SK-N-SH (cell line): ENCODE results near the gene PLPPR2. TPM values are rescaled to one million over a fixed set of nuclear protein-coding genes. Genes with fewer than 3 reads are reported as not detected.

ENCODE experiments used
- CTCF ChIA-PET: fragments of 300-600, 350-600 bp; formaldehyde crosslinking; extraction: SDS; loops from one replicate; lab custom pipeline; 2021; lab: Yijun Ruan, JAX
- POLR2A ChIA-PET: fragments of 350-600 bp; sonication (Branson Sonifier 250); formaldehyde crosslinking; extraction: SDS; loops from one replicate; lab custom pipeline; 2020; ENCODE audit warnings: antibody characterized with exemption, inconsistent platforms; lab: Yijun Ruan, JAX
- DNase-seq: peaks from one replicate; pipeline ENCODE4 v3.0.0; 2012
- H2AFZ ChIP-seq: fragments of 200-600 bp; sonication (generic); 2 replicates; pipeline ENCODE4 v1.8.1; 2016; ENCODE audit warnings: antibody characterized with exemption, mild to moderate bottlenecking, low read depth
- H3F3A ChIP-seq: fragments of 200-600 bp; sonication (generic); replicated peaks from 2 replicates; pipeline ENCODE3; 2016; ENCODE audit warnings: antibody characterized with exemption, mild to moderate bottlenecking; ENCODE audit not compliant: insufficient read depth
- H3K27ac ChIP-seq, 2 experiments: fragments of 200-500 bp in 1 of 2; fragments of 200-600 bp in 1 of 2; sonication (Bioruptor generic) in 1 of 2; sonication (generic), shearing (Covaris generic) in 1 of 2; 2 replicates each; pipeline versions ENCODE4 v1.5.1 to v1.6.1; 2014 to 2016; ENCODE audit warnings: low read depth in 2 of 2, inconsistent platforms in 1 of 2, low read length in 1 of 2, mild to moderate bottlenecking in 1 of 2, mixed read lengths in 1 of 2
- H3K27me3 ChIP-seq: fragments of 200-600 bp; sonication (generic), shearing (Covaris generic); 2 replicates; pipeline ENCODE4 v1.6.1; 2016; ENCODE audit warnings: mixed run types; ENCODE audit not compliant: insufficient read depth
- H3K36me3 ChIP-seq, 2 experiments: fragments of 200-500 bp in 1 of 2; fragments of 200-600 bp in 1 of 2; sonication (Bioruptor generic) in 1 of 2; sonication (generic) in 1 of 2; replicated peaks in 1 of 2; 2 replicates each; pipeline versions ENCODE3 to v1.5.1; 2014 to 2016; ENCODE audit warnings: low read length in 1 of 2, mild to moderate bottlenecking in 1 of 2; ENCODE audit not compliant: insufficient read depth in 2 of 2, control insufficient read depth in 1 of 2
- H3K4me1 ChIP-seq, 2 experiments: fragments of 200-500 bp in 1 of 2; fragments of 200-600 bp in 1 of 2; sonication (Bioruptor generic) in 1 of 2; sonication (generic), shearing (Covaris generic) in 1 of 2; 2 replicates each; pipeline versions ENCODE4 v1.5.1 to v1.6.1; 2014 to 2016; ENCODE audit warnings: low read depth in 1 of 2, low read length in 1 of 2, mixed run types in 1 of 2; ENCODE audit not compliant: insufficient read depth in 2 of 2, control insufficient read depth in 1 of 2
- H3K4me2 ChIP-seq: fragments of 200-600 bp; sonication (generic), shearing (Covaris generic); 2 replicates; pipeline ENCODE4 v1.6.1; 2017; ENCODE audit warnings: mixed run types
- H3K4me3 ChIP-seq, 2 experiments: fragments of 200-500 bp in 1 of 2; fragments of 200-600 bp in 1 of 2; sonication (Bioruptor generic) in 1 of 2; sonication (generic), shearing (Covaris generic) in 1 of 2; 2 replicates each; pipeline versions ENCODE4 v1.5.1 to v1.8.1; 2014 to 2016; ENCODE audit warnings: low read depth in 2 of 2, inconsistent platforms in 1 of 2, low read length in 1 of 2, mild to moderate bottlenecking in 1 of 2, mixed read lengths in 1 of 2, moderate library complexity in 1 of 2
- H3K79me2 ChIP-seq: fragments of 200-600 bp; sonication (generic); 2 replicates; pipeline ENCODE4 v1.8.1; 2017; ENCODE audit warnings: mild to moderate bottlenecking; ENCODE audit not compliant: insufficient read depth
- H3K9ac ChIP-seq: fragments of 200-600 bp; sonication (generic); 2 replicates; pipeline ENCODE4 v1.6.1; 2017; ENCODE audit warnings: mixed run types
- H3K9me2 ChIP-seq: fragments of 200-600 bp; sonication (generic); 2 replicates; pipeline ENCODE4 v1.6.1; 2017; ENCODE audit warnings: mixed run types
- H3K9me3 ChIP-seq: fragments of 200-600 bp; sonication (generic); 2 replicates; pipeline ENCODE4 v1.6.1; 2017; ENCODE audit warnings: mixed run types, mild to moderate bottlenecking, moderate library complexity
- H4K20me1 ChIP-seq: fragments of 200-600 bp; sonication (generic); 2 replicates; pipeline ENCODE4 v1.6.1; 2017; ENCODE audit warnings: mild to moderate bottlenecking, mixed run types; ENCODE audit not compliant: insufficient read depth
- ELF1 ChIP-seq: IDR thresholded peaks from 2 replicates; pipeline ENCODE4 v1.4.0; 2012
- EP300 ChIP-seq, 2 experiments: IDR thresholded peaks; 2 replicates each; pipeline versions ENCODE4 v1.4.0 to v1.6.1; 2012; ENCODE audit warnings: borderline replicate concordance in 1 of 2, low read depth in 1 of 2, low read length in 1 of 2
- EZH2phosphoT487 ChIP-seq: fragments of 200-600 bp; sonication (generic); IDR thresholded peaks from 2 replicates; pipeline ENCODE4 v1.6.1; 2017; ENCODE audit warnings: low read depth, mixed run types, mild to moderate bottlenecking, antibody characterized with exemption, moderate library complexity, borderline replicate concordance
- FOXJ3 ChIP-seq: sonication (generic); formaldehyde crosslinking; IDR thresholded peaks from 2 replicates; pipeline ENCODE4 v1.5.1; 2020; ENCODE audit warnings: mild to moderate bottlenecking, missing genetic modification reagents
- GABPA ChIP-seq: IDR thresholded peaks from 2 replicates; pipeline ENCODE4 v1.4.0; 2012; ENCODE audit warnings: low read depth, mild to moderate bottlenecking
- JUND ChIP-seq: IDR thresholded peaks from 2 replicates; pipeline ENCODE4 v1.4.0; 2012
- NRF1 ChIP-seq: IDR thresholded peaks from 2 replicates; pipeline ENCODE4 v1.6.1; 2012; ENCODE audit warnings: low read depth, mild to moderate bottlenecking, low read length
- PBX3 ChIP-seq: IDR thresholded peaks from 2 replicates; pipeline ENCODE4; 2012
- POLR2AphosphoS5 ChIP-seq: IDR thresholded peaks from 2 replicates; pipeline ENCODE4 v1.6.1; 2012; ENCODE audit warnings: low read depth, low read length
- RAD21 ChIP-seq: IDR thresholded peaks from 2 replicates; pipeline ENCODE4 v1.6.1; 2012; ENCODE audit warnings: mild to moderate bottlenecking, low read length
- RCOR1 ChIP-seq: fragments of 150-350 bp; IDR thresholded peaks from 2 replicates; pipeline ENCODE4 v1.6.1; 2017; ENCODE audit warnings: antibody characterized with exemption, low read length
- RFX5 ChIP-seq: IDR thresholded peaks from 2 replicates; pipeline ENCODE4 v1.6.1; 2012; ENCODE audit warnings: mild to moderate bottlenecking, improper control_type of control experiment, low read length
- SMC3 ChIP-seq: IDR thresholded peaks from 2 replicates; pipeline ENCODE4 v1.6.1; 2012; ENCODE audit warnings: low read depth, low read length, improper control_type of control experiment
- USF1 ChIP-seq: IDR thresholded peaks from 2 replicates; pipeline ENCODE4 v1.4.0; 2012; ENCODE audit warnings: low read depth, borderline replicate concordance
- WGBS: methylation state at CpG from one replicate; pipeline ENCODE4 v1.1.6; 2017; ENCODE audit warnings: low lambda C conversion rate; 5-methylcytosine and 5-hydroxymethylcytosine counted together
- polyA plus RNA-seq, 3 experiments: library from polyadenylated mRNA; depleted of rRNA; stranded (reverse); fragments of >200 nt; gene quantifications; 2 replicates each; pipeline ENCODE4 v1.2.3, GENCODE V29; 2012
- TF ChIP-seq, protein P1 (sequence below): IDR thresholded peaks from 2 replicates; pipeline ENCODE4 v1.4.0; 2012; ENCODE audit warnings: low read depth
- TF ChIP-seq, protein P2 (sequence below): fragments of 150-350 bp; IDR thresholded peaks from 2 replicates; pipeline ENCODE4 v1.6.1; 2016; ENCODE audit warnings: mild to moderate bottlenecking, low read depth, low read length

The PLPPR2 gene
- polyA plus RNA-seq, 1 of the 3 experiments (the other 2 are of a cell fraction) = 26.2 TPM

DNA sequence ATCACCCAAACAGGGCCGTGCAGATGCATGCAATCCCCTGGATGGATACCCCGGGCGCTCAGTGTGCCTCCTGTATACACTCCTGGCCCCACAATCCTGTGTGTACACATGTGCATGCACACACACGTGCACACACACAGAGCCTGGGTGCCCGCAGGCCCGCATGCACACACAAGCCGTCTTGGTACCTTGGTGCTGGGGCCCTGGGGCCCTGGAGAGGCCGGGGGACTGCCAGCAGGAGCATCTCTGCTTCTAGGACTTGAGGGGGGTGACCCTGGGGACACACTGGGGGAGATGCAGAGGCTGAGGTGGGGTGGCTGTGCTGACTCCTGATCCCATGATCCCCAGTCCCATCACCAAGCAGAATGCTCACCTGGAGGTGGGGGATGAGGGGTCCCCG lies 44.4 kb downstream of the PLPPR2 start:
- DNase-seq = no peak
- no peak overlapping the region for H3K4me3 ChIP-seq
- no peaks in the 10 kb centered on the region for H4K20me1 ChIP-seq
- TF ChIP-seq JUND (no peak), NRF1 (no peak), EP300 (IDR thresholded peaks at IDR 0.05; ENCODE audit: borderline replicate concordance in 1 of 2, low read depth in 1 of 2, low read length in 1 of 2) (no peak), GABPA (no peak), RAD21 (no peak), SMC3 (no peak), RFX5 (no peak), ELF1 (no peak), RCOR1 (no peak), POLR2AphosphoS5 (no peak), EZH2phosphoT487 (no peak), USF1 (no peak)
- TF ChIP-seq, protein P1, sequence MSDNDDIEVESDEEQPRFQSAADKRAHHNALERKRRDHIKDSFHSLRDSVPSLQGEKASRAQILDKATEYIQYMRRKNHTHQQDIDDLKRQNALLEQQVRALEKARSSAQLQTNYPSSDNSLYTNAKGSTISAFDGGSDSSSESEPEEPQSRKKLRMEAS = no peak
- TF ChIP-seq, protein P2, sequence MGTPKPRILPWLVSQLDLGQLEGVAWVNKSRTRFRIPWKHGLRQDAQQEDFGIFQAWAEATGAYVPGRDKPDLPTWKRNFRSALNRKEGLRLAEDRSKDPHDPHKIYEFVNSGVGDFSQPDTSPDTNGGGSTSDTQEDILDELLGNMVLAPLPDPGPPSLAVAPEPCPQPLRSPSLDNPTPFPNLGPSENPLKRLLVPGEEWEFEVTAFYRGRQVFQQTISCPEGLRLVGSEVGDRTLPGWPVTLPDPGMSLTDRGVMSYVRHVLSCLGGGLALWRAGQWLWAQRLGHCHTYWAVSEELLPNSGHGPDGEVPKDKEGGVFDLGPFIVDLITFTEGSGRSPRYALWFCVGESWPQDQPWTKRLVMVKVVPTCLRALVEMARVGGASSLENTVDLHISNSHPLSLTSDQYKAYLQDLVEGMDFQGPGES = no peak
- no peaks in the 10 kb centered on the region for H3K9me2 ChIP-seq
- WGBS = 83% methylated on average over 2 of the region's 9 CpGs
- no peak overlapping the region for H3K9ac ChIP-seq
- no peak overlapping the region for H3K27ac ChIP-seq
- H3K4me1 ChIP-seq = no peaks in the 10 kb centered on the region
- H3K36me3 ChIP-seq = no peaks in the 10 kb centered on the region
- no peak overlapping the region for H2AFZ ChIP-seq
- H3K4me2 ChIP-seq = no peak overlapping the region
- H3K9me3 ChIP-seq = no peaks in the 10 kb centered on the region
- H3K27me3 ChIP-seq = no peaks in the 10 kb centered on the region
- ChIA-PET POLR2A (no interaction called here), CTCF (interaction anchor here (0.6 to 1.5 kb wide), 3 partner anchors 17 to 58 kb away, joined by 3 to 5 read pairs (median 3); partner anchors contain the start of gene RGL3)
- H3F3A ChIP-seq = no peaks in the 10 kb centered on the region
- H3K79me2 ChIP-seq = no peaks in the 10 kb centered on the region

DNA sequence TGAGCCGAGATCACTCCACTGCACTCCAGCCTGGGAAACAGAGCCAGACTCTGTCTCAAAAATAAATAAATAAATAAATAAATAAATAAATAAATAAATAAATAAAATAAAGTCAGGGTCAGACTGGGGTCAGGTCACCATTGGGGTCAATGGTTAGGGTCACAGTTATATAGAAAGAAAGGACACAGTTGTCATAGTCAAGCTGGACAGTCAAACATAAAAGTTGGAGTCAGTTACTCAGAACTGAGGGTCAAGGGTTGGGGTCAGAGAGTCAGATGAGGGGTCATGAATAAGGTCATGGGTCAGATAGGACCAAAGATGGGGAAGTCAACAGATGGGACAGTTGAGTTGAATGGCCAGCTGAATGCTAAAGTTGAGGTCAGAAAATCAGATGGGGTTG lies 45.6 kb downstream of the PLPPR2 start:
- Histone ChIP-seq H3K4me1 (no peaks in the 10 kb centered on the region), H3K9ac (no peak overlapping the region), H3K4me3 (no peak overlapping the region), H3K36me3 (no peaks in the 10 kb centered on the region), H3K79me2 (no peaks in the 10 kb centered on the region), H3K9me3 (no peaks in the 10 kb centered on the region), H3K27ac (no peak overlapping the region), H3K9me2 (no peaks in the 10 kb centered on the region), H3K4me2 (no peak overlapping the region), H3K27me3 (no peaks in the 10 kb centered on the region), H3F3A (no peaks in the 10 kb centered on the region), H2AFZ (no peak overlapping the region), H4K20me1 (no peaks in the 10 kb centered on the region)
- no peak for TF ChIP-seq POLR2AphosphoS5
- TF ChIP-seq PBX3 = no peak
- TF ChIP-seq NRF1 = no peak
- TF ChIP-seq EZH2phosphoT487 = no peak
- no peak for TF ChIP-seq FOXJ3 (CRISPR knock-in tag)
- no peak for TF ChIP-seq JUND
- no peak for TF ChIP-seq SMC3
- CTCF ChIA-PET = interaction anchor here (0.8 to 1.5 kb wide), 4 partner anchors 17 to 20 kb away, joined by 3 to 5 read pairs (median 4); partner anchors contain the start of gene EPOR
- DNase-seq = peak; percentile 36
- 81% methylated on average over 1 of the region's 1 CpG for WGBS
- POLR2A ChIA-PET = interaction anchor here (0.6 kb wide), 2 partner anchors 13 to 80 kb away, joined by 3 read pairs; no protein-coding TSS in a partner anchor
